Measurements from ENCODE around the gene SMC1B.
A peak's percentile ranks its signal among the peaks of the same experiment; 100 is the strongest.
"Not testable (repeated sequence)": the region's sequence is repeated elsewhere in the genome, so short reads cannot be mapped to it uniquely, and the experiment has no call there.

Gene SMC1B

DNA sequence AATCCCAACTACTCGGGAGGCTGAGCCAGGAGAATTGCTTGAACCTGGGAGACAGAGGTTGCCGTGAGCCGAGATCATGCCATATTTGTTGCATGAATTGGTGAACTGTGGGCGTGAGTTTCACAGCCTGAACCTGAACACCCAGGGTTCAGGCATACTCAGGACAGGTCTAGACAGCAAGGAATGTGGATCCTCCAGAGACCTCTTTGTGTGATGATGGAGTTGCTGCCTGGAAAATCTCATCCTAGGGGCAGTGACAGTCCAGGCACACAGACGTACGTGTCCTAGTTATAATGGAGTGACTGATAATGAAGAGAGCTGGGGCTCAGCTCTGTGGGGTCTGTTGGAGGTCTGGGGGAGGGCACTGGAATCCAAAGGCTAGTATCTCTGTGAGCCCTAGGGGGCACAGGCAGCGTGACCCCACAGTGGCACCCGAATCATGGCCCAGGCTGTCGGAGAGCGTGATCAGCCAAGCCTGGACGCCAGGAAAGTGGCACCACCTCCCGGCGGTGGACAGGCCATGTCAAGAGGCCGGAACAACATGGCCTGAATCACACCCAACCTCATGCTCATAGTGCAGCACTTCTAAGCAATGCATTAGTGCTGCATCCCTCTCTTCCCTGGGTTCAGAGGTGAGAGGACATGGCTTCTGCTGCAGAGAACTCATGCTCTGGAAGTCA, 31.8 kb upstream of the SMC1B start:
- DNase-seq, result no peak

DNA sequence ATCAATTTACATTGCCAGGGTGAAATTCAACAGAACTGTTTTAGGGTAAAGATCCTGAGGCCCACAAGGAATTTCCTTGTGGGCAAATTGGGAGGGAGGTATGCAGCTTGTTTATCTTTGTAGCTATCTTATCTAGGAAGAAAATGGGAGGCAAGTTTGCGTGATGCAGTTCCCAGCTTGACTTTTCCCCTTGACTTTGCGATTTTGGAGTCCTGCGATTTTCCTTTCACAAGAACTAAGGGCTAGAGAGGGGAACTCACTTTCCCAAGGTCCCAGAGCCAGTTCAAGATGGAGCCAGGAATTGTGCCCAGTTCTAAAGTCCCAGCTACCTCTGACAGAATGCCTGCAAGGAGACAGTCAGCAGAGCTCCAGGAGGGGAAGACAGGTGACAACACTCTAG, 30.8 kb upstream of the SMC1B start:
- DNase-seq, result no peak

DNA sequence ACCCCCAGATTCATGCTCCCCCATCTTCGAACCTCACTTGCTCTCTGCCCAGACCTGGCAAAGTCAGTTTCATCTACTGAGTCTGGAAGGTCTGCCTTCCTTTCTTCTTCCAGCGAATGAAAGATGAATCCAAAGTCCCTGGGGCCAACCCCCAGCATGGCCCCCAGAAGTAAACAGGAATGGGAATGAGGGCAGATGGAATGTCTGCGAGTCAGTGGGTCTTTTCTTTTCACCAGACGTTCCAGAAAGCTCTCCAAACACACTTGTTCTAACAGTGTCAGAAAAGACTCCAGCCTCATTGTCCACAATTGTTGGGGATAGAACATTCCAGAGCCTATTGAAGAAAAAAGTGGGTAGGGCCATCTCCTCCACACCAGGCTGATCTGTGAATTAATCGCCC, 28.7 kb upstream of the SMC1B start:
- DNase-seq, result no peak

DNA sequence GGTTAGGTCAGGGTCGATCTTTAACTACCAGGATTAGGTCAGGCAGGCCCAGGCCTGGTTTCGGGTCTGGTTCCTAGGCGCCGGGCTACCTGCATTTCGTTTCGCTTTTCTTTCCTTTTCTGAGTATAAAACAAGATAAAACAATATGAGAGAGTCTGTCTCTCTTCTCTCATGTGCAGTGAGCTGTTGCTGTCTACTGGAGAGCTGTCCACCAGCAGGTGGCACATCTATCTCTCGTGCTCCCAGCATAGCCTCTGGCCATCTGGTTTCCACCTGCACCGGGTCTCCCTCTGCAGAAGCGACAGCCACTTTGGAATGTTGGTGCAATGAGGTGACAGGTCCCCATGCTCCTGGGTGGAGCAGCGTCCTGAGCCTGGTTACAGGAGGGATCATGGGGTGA, 27.7 kb upstream of the SMC1B start:
- no peak for DNase-seq

DNA sequence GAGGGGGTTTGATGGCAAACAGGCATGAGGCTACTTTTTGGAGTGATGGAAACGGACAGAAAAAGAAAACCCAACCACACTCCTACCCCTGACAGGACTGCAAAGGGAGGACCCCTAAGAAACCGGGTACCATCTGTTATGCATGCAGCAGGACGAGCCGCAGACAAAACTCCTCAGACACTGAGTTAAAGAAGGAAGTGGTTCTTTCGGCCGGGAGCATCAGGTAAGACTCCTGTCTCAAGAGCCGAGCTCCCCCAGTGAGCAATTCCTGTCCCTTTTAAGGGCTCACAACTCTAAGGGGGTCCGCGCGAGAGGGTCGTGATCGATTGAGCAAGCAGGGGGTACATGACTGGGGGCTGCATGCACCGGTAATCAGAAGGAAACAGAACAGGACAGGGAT, 27.3 kb upstream of the SMC1B start:
- not testable (repeated sequence) for DNase-seq

DNA sequence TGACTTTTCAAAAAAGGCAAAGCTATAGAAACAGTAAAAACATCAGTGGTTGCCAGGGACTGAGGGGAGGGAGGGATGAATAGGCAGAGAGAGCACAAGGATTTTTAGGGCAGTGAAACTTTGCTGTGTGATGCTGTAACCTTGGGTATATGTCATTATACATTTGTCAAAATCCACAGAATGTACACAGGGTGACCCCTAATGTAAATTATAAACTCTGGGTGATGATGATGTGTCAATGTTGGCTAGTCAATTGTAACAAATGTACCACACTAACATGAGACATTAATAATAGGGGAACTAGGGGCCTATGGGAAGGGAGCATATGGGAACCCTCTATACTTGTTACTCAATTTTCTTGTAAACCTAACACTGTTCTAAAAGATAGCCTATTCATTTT, 24.9 kb upstream of the SMC1B start:
- no peak for DNase-seq

DNA sequence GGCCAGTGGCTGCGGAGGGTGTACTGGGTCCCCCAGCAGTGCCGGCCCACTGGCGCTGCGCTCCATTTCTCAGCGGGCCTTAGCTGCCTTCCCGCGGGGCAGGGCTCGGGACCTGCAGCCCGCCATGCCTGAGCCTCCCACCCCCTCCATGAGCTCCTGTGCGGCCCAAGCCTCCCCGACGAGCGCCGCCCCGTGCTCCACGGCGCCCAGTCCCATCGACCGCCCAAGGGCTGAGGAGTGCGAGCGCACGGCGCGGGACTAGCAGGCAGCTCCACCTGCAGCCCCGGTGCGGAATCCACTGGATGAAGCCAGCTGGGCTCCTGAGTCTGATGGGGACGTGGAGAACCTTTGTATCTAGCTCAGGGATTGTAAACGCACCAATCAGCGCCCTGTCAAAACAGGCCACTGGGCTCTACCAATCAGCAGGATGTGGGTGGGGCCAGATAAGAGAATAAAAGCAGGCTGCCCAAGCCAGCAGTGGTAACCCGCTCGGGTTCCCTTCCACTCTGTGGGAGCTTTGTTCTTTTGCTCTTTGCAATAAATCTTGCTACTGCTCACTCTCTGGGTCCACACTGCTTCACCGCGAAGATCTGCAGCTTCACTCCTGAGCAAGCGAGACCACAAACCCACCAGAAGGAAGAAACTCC, 23.6 kb upstream of the SMC1B start:
- DNase-seq, result not testable (repeated sequence)

DNA sequence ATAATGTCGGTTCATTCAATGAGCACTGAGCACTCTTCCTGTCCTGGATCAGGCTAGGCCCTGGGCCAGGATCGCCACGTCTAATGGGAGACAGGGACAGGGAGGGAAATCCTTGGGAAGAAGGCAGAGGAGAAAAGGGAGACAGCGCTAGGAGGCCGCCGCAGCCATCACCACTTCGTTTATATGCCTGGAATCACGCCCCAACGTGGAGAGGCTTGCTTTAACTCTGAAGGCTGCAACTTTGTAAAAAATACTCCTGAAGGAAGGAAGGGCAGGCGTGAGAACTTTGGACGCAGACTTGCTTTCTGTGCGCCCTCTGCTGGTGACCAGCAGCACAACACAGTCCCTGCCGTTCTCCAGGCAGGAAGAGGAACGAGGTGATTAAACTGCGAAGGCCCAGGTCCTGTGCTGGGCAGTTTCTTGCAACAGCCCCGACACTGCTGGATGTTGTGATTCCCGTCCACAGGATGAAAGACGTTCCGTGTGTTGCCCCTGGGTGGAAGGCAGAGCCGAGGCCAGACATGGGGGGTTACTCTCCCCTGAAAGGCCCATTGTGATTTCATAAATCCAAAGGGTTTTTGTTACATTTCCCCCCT, 22.2 kb upstream of the SMC1B start:
- DNase-seq, result peak; percentile 77

DNA sequence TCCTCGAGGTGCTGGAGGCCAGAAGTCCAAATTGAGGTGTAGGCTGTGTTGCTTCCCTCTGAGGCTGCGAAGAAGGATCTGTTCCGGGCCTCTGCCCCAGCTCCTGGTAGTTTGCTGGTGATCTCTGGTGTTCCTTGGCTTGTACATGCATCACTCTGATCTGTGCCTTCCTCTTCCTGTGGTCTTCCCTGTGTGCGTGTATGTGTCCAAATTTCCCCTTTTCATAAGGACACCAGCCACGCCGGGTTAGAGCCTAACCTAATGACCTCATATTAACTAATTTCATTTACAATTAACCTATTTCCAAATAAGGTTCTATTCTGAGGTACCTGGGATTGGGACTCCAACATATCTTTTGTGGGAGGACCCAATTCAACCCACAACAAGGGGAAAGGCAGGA, 21.6 kb upstream of the SMC1B start:
- no peak for DNase-seq

DNA sequence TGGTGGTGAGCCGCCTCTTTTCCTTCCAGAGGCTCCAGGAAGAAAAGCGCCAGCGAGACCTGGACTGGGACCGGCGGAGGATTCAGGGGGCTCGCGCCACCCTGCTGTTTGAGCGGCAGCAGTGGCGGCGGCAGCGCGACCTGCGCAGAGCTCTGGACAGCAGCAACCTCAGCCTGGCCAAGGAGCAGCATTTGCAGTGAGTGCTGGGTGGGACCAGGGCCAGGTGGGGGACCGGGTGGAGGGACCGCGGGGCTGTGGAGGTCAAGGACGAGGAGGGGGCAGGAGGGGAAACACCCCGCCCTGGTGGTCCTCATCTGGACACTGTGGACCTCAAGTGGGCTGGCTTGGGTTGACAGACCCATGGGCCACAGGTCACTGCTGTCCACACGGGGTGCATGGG, 17.5 kb upstream of the SMC1B start:
- DNase-seq, result no peak

DNA sequence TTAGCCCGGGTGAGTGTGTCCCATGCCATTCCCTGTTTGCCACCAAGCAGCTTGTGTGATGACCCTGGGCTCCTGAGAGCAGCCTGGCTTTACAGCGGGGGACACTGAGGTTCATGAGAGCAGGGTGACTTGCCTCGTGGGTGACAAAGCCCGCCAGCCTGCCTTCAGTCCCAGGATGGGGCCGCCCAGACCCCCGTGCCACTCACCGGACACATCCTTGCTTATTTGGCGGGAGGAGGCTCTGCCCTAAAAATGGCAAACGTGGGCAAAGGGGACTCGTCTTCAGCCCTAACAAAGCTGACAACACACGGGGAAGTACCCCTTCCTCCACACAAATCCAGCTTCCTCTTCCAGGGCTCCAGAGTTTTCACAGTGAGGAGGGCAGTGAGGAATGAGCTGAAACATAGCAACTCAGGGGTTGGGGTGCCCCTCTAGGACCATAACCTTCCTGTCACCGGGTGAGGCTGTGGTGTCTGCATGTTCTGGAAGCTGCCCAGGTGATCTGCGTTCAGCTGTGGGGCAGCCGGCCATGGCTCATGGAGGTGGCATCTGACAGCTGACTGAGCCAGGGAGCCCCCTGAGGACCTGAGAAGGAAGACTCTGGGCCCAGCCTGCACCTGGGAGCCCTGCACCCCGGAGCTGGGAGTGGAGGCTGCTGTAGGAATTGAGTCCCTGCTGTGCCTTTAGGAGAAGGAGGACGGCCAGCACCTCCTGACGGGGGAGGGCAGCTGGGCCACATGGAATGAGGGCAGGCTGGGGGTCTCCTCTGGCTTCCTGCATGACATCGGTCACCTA, 16.8 kb upstream of the SMC1B start:
- no peak for DNase-seq

DNA sequence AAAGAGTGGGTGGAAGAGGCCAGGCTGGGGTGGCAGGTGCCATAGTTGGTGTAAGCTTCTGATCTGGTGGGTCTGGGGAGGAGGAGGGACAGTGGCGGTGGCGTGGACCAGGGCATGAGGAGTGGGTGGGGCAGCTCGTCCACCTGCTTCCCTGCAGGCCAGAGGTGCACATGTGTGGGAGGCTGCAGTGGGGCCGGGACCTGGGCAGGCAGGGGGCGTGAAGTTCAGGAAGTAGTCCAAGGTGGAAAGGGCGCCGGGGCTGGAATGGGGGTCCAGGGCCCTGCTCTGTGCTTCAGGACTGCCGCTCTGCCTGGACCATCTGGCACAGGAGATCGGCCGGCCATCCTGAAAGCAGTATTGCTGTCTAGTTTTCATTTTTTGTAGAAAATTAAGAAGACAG, 16.0 kb upstream of the SMC1B start:
- no peak for DNase-seq

DNA sequence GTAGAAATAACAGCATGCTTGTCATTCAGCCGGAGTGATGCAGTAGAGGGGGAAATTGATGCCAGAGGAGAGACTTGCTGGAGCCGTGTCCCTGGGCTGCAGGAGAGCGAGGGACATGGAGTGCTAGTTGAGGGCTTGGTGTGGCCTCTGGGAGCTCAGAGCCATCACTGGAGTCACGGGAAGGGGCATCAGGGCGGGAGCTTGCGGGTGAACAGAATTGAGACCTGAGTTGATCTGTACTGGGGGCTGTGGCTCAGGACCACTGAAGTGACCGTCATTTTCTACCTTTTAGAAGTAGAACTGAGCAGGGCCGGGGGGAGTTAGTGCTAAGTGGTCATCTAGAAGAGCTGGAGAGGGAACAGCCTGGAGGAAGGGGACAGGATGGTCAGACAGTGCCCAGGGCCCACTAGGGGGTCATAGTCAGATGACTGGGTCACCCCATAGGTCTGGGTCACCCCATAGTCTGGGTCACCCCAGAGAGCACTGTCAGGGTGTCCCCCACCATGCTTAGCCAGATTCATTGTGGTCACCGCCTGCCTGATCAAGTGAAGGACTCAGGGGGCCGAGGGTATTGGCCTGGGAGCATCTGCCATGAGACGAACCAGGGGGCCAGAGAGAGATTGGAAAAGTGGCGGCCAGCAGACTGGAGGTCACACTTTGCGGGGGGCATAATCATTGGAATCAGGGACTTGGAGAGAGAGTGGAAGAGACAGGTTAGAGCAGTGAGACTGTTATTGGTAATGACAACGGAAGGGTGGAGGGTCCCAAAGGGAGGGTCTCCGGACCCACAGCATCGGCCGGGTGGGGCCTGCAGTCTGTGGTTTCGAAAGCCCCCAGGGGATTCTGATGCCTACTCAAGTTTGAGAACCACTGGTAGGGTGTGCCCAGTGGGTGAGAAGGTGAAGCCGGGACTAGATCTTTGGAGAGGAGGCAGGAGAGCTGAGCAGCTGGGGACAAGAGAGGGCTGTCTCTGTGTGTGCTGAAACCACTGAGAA, 15.3 kb upstream of the SMC1B start:
- DNase-seq, result no peak

DNA sequence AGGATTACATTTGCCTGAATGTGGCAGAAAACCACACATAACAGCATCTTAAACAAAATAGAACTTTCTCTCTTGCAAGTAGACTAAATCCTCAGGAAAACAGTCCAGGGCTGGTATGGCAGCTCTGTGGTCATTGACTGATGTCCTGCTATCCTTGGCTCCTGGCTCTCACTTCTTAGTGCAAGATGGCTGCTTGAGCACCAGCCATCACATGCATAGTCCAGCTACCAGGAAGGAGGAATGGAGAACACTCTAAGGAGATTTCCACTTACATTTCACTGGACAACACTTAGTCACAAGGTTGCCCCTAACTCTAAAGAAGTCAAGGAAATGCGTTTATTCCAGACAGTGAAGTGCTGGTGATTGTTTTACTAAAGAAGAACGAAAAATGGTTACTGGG, 13.7 kb upstream of the SMC1B start:
- DNase-seq, result no peak

DNA sequence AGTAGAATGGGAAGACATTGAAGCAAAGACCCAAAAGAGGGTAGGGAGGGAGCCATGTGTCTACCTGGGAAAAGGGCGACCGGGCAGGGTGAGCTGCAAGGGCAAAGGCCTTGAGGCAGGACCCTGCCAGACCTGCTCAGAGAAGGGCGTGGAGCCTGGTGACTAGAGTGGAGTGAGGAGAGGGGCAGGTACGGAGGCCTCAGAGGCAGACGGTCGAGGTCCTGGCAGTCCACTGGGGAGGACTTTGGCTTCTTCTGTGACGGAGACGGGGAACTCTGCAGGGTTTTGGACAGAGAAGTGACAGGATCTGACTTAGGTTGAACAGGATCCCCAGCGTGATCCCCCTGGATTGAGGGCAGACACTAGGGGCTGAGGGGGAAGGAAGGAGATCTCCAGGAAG, 13.0 kb upstream of the SMC1B start:
- no peak for DNase-seq

DNA sequence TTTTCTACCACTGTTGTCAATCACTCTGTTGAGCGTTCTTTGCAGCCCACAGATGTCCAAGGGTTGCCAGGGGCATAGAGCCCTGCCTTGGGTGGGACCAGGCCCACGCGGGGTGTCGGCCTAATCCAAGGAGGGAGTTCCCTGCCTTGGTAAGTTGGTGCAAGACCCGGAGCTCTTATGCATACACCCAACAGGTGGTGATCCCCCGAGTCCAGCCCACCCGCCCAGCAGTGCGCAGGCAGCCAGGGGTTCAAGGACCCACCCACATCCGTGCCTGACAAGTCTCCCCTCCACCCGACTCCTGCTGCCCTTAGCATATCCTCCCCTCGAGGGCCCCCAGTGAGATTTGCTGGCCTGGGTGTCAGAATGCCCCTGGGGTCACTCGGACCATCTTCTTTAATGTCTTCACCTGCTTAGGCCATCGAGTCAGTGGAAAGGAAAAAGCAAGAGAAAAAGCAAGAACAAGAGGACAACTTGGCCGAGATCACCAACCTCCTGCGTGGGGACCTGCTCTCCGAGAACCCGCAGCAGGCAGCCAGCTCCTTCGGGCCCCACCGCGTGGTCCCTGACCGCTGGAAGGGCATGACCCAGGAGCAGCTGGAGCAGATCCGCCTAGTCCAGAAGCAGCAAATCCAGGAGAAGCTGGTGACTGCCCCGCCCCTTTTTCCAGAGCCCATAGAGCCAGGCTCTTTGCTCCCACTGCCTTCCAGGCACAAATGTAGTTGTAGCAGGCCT, 12.3 kb upstream of the SMC1B start:
- DNase-seq, result no peak

DNA sequence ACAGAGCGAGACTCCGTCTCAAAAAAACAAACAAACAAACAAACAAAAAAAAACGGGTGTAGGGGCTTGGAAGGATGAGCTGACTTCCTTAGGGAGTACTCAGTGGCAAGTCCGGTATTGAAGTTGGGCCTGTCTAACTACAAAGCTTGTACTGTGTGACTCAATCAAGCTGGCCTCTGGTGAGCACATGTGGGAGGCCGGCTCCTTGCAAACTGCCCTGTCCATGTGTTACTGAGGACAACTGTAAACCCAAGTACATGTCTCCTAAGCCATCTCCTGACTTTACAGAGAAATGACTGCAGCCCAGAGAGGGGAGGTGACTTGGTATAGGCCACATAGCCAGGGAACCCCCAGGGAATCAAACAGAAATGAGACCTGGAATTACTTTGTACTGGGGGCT, 11.7 kb upstream of the SMC1B start:
- no peak for DNase-seq

DNA sequence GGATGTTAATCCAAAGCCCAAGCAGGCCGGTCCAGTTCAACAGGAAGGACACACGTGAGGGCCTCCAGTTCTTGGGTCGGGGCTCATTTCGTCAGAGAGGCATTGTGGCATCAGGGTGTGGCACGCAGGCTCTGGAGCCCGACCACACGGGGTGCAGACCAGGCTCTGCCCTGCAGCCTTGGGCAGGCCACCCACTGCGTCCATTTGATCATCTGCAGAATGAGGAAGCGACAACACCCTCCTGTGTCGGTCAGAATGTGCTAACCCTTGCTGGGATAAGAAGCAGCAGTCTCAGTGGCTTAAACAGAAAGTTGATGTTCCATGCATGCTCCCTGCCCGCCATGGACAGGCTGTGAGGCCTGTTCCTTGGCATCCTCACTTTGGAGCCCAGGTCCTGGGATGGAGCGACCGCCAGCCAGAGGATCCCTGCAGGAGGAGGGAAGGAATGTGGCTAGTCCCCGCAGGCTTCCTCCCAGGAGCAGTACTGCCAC, 10.9 kb upstream of the SMC1B start:
- DNase-seq, result no peak

DNA sequence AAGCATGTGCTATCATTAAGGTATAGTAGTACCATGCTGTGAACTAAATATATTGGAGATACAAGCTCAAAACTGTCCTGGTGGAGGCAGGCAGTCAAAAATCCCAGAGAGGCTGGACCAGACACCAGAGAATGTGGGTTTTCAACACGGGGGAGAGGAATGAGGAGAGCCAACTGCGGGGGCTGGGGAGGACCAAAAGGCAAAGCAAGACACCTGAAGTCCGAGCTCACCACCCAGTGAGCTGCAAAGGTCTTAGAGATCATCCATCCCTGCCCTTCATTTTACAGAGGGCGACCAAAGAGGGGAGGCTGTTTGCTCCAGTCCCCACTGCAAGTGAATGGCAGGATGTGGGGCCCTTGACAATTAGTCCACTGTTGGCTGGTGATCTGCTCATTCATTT, 10.1 kb upstream of the SMC1B start:
- no peak for DNase-seq

DNA sequence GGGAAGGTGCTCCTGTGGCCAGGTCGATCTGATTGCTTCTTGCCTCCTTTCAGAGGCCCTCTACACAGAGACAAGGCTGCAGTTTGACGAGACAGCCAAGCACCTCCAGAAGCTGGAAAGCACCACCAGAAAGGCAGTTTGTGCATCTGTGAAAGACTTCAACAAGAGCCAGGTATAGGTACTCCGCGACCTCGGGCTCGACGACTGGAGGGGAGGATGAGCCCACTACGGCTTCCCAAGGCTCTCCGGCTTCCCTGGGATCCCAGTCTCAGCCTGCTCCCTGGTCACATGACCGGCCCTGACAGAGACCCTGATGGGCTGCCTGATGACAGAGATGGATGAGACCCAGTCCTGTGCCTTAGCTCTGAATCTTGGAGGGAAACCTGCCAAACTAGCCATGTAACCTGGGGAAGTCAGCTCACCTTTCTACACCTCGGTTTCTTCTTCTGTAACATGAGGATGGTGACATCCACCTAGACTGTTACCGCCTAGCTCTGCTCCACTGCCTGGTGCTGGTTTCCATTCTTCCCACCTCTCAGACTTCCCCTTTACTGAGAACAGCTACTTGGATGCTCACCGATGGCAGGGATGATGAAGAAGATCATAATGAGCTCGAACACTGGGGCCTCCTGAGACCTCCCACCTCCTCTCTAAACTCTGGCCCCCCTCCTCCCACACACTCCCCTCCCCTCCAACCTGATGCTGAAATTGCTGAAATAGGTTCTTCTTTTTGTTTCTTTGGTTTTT, 9.0 kb upstream of the SMC1B start:
- no peak for DNase-seq
